Prostate gland (tissue), 2 donors: ENCODE measurements around the gene PRPF4. TPM values are rescaled to one million over a fixed set of nuclear protein-coding genes. Genes with fewer than 3 reads are reported as not detected.
"Not testable (repeated sequence)": the region's sequence is repeated elsewhere in the genome, so short reads cannot be mapped to it uniquely, and the experiment has no call there.

Source experiments
- DNase-seq: peaks from one replicate; pipeline ENCODE4 v3.0.0-alpha.2; 2019; ENCODE audit warnings: low spot score
- H3K27ac ChIP-seq, 2 donors: fragments of 200-600 bp; sonication (generic); 2 replicates each; pipeline ENCODE4 v1.5.1; 2017 to 2019
- H3K27me3 ChIP-seq: fragments of 200-600 bp; sonication (generic); replicated peaks from 2 replicates; pipeline ENCODE4 v1.5.1; 2019; ENCODE audit not compliant: insufficient read depth
- H3K36me3 ChIP-seq, 2 donors: fragments of 200-600 bp; sonication (generic); 1 replicate in 1 of 2; 2 replicates in 1 of 2; pipeline versions ENCODE4 v1.5.1 to v1.8.1; 2017 to 2019
- H3K4me1 ChIP-seq: fragments of 200-600 bp; sonication (generic); replicated peaks from 2 replicates; pipeline ENCODE4 v1.5.1; 2019
- H3K4me3 ChIP-seq, 2 donors: fragments of 200-600 bp; sonication (generic); 2 replicates each; pipeline ENCODE4 v1.5.1; 2017 to 2019
- H3K9me3 ChIP-seq: fragments of 200-600 bp; sonication (generic); 2 replicates; pipeline ENCODE4 v1.5.1; 2017
- CTCF ChIP-seq, 4 experiments: fragments of 200-600 bp in 2 of 4; fragments of 450-650 bp in 2 of 4; sonication (generic) in 2 of 4; IDR thresholded peaks; 1 replicate in 3 of 4; 2 replicates in 1 of 4; pipeline ENCODE4 v1.5.1; 2016 to 2019; ENCODE audit warnings: antibody characterized with exemption in 4 of 4, mild to moderate bottlenecking in 2 of 4, moderate library complexity in 2 of 4
- POLR2A ChIP-seq: fragments of 450-650 bp; IDR thresholded peaks from one replicate; pipeline ENCODE4 v1.6.1; 2016; ENCODE audit warnings: antibody characterized with exemption, mild to moderate bottlenecking
- POLR2AphosphoS5 ChIP-seq: sonication (generic); formaldehyde crosslinking; IDR thresholded peaks from one replicate; pipeline ENCODE4 v1.6.1; 2017; ENCODE audit warnings: antibody characterized with exemption
- WGBS: methylation state at CpG from one replicate; pipeline ENCODE4 v1.1.5; 2018; 5-methylcytosine and 5-hydroxymethylcytosine counted together
- intact Hi-C: fragments of 100-400 bp; cut with DNase I; formaldehyde crosslinking; loops from one replicate; pipeline ENCODE4 v1.14.2; 2022
- total RNA-seq, 2 donors: library from RNA; depleted of rRNA; stranded (reverse); fragments of >200 nt; gene quantifications; one replicate each; pipeline ENCODE4 v1.1.0, GENCODE V29; 2016

PRPF4 gene
- total RNA-seq, 2 donors from 2014 or later, result 25.0 to 27.1 TPM

DNA sequence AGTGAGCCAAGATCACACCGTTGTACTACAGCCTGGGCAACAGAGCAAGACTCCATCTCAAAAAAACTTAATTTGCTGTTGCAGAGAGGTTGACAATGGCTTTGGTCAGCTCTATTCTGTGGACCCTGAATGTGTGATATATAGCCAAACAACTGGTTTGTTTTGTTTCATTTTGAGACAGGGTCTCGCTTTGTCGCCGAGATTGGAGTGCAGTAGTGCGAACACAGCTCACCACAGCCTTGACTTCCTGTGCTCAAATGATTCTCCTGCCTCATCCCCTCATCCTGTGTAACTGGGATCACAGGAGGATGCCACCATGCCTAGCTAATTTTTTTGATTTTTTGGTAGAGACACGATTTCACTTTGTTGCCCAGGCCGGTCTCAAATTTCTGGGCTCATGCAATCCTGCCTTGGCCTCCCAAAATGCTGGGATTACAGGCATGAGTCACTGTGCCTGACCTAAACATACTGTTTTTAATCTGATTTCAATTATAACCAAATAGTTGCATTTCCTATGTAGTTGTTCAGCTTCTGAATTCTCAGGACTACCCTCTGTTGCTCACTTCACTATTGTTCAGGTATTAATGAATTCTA, 17.9 kb downstream of the PRPF4 start:
- H3K4me3 ChIP-seq, result no peak overlapping the region
- H3K4me1 ChIP-seq, result no peaks in the 10 kb centered on the region
- no peaks in the 10 kb centered on the region for H3K27me3 ChIP-seq
- TF ChIP-seq CTCF (IDR thresholded peaks at IDR 0.05) (no peak), POLR2AphosphoS5 (no peak), POLR2A (no peak)
- H3K36me3 ChIP-seq, result peaks cover 7 to 8% of the 10 kb centered on the region in 2 donors
- 80% methylated on average over 7 of the region's 7 CpGs for WGBS
- no peak overlapping the region for H3K27ac ChIP-seq
- intact Hi-C loops, result no loop called here
- DNase-seq, result no peak
- no peaks in the 10 kb centered on the region for H3K9me3 ChIP-seq

DNA sequence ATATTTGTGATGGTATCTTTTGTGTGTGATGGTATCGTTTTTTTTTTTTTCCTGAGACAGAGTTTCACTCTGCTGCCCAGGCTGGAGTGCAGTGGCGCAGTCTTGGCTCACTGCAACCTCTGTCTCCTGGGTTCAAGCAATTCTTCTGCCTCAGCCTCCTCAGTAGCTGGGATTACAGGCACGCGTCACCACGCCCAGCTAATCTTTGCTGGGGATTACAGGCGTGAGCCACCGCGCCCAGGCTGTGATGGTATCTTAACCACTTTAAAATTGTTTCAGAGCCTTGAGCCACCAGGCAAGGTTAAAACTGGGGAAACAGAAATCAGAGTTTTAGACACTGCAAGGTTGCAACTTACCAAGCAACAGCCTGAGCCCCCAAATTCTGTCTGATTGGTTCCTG, 20.8 kb downstream of the PRPF4 start:
- H3K4me3 ChIP-seq, H3K36me3 ChIP-seq, H3K27ac ChIP-seq, intact Hi-C loops, H3K9me3 ChIP-seq, DNase-seq, H3K4me1 ChIP-seq, H3K27me3 ChIP-seq: not testable (repeated sequence)
- 90% methylated on average over 8 of the region's 8 CpGs for WGBS

- peaks cover 0 to 4% of the 10 kb centered on the region in 2 donors for H3K36me3 ChIP-seq
- no peaks in the 10 kb centered on the region for H3K27me3 ChIP-seq
- no peaks in the 10 kb centered on the region for H3K4me1 ChIP-seq
- intact Hi-C loops, result no loop called here
- 61% methylated on average over 9 of the region's 9 CpGs for WGBS
- H3K9me3 ChIP-seq, result no peaks in the 10 kb centered on the region
- no peak for DNase-seq
- H3K27ac ChIP-seq, result no peak overlapping the region
- no peak overlapping the region for H3K4me3 ChIP-seq
- TF ChIP-seq CTCF (IDR thresholded peaks at IDR 0.05), result no peak
- TF ChIP-seq POLR2AphosphoS5, result no peak
- TF ChIP-seq POLR2A, result no peak
These were observed 21.5 kb downstream of the PRPF4 start for GRCh38 chr9:113296796-113297558.

DNA sequence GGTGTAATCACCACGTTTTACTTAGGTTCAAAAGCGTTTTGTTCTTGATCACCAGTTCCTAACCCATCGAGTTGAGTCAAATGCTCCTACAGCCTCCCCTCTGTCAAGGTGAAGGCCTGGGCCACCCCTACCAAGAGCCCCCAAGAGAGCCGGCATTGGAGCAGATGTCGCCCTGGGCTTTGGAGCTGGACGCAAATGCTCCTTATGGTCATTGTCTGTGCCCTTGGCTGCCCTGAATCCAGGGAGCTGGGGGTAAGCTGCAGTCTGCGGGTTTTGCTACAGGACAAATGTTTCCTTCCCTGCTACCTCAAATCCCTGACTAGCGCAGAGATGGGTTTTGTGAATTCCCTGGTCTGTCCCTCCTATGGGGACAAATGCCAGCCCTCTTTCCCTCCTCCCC, 22.9 kb downstream of the PRPF4 start:
- TF ChIP-seq CTCF (IDR thresholded peaks at IDR 0.05) (no peak), POLR2A (no peak), POLR2AphosphoS5 (no peak)
- DNase-seq, result no peak
- Histone ChIP-seq H3K4me1 (no peaks in the 10 kb centered on the region), H3K9me3 (no peaks in the 10 kb centered on the region), H3K27me3 (no peaks in the 10 kb centered on the region), H3K4me3 (no peak overlapping the region), H3K27ac (no peak overlapping the region), H3K36me3 (no peaks in the 10 kb centered on the region)
- 94% methylated on average over 8 of the region's 8 CpGs for WGBS
- intact Hi-C loops, result no loop called here

- 85% methylated on average over 15 of the region's 15 CpGs for WGBS
- Histone ChIP-seq H3K27me3 (no peaks in the 10 kb centered on the region), H3K36me3 (no peaks in the 10 kb centered on the region), H3K4me1 (no peaks in the 10 kb centered on the region), H3K4me3 (no peak overlapping the region), H3K27ac (no peak overlapping the region), H3K9me3 (no peaks in the 10 kb centered on the region)
- no peak for DNase-seq
- TF ChIP-seq POLR2A, result no peak
- no peak for TF ChIP-seq POLR2AphosphoS5
- TF ChIP-seq CTCF (IDR thresholded peaks at IDR 0.05), result no peak
- intact Hi-C loops, result no loop called here
These were observed 23.7 kb downstream of the PRPF4 start for GRCh38 chr9:113298924-113299770.
